HT-29 (cell line): ENCODE results near the gene DCTD. TPM values are rescaled to one million over a fixed set of nuclear protein-coding genes. Genes with fewer than 3 reads are reported as not detected.

ENCODE experiments used
- DNase-seq: peaks from one replicate; pipeline ENCODE4 v3.0.0-alpha.2; 2015; ENCODE audit warnings: low spot score
- total RNA-seq: library from RNA; depleted of rRNA; stranded (reverse); fragments of >200 nt; shearing (Covaris generic); gene quantifications from 2 replicates; pipeline ENCODE4 v1.2.3, GENCODE V29; 2014

DCTD gene
- total RNA-seq, 1 experiment from 2014 or later = 55.1 TPM

- no peak for DNase-seq
Measured at GRCh38 chr4:182873726-182874125, 43.5 kb downstream of the DCTD start.

- no peak for DNase-seq
Measured at GRCh38 chr4:182873289-182873688, 43.9 kb downstream of the DCTD start.

GRCh38 chr4:182872886-182873285 lies 44.3 kb downstream of the DCTD start:
- no peak for DNase-seq

- no peak for DNase-seq
Measured at GRCh38 chr4:182871616-182872015, 45.6 kb downstream of the DCTD start.

GRCh38 chr4:182869697-182870096 lies 47.5 kb downstream of the DCTD start:
- no peak for DNase-seq

- no peak for DNase-seq
Measured at GRCh38 chr4:182866746-182867145, 50.4 kb downstream of the DCTD start.

GRCh38 chr4:182863501-182863900 lies 53.7 kb downstream of the DCTD start:
- no peak for DNase-seq

GRCh38 chr4:182862921-182863320 lies 54.3 kb downstream of the DCTD start:
- peak; percentile 4 for DNase-seq

- DNase-seq = no peak
Measured at GRCh38 chr4:182862141-182862875, 54.9 kb downstream of the DCTD start.

- no peak for DNase-seq
Measured at GRCh38 chr4:182861346-182861745, 55.8 kb downstream of the DCTD start.

- no peak for DNase-seq
Measured at GRCh38 chr4:182859730-182860129, 57.5 kb downstream of the DCTD start.

- DNase-seq = no peak
Measured at GRCh38 chr4:182858711-182859110, 58.5 kb downstream of the DCTD start.

- DNase-seq = no peak
Measured at GRCh38 chr4:182856862-182857261, 60.3 kb downstream of the DCTD start.

GRCh38 chr4:182855877-182856276 lies 61.3 kb downstream of the DCTD start:
- no peak for DNase-seq

- DNase-seq = no peak
Measured at GRCh38 chr4:182855312-182855711, 61.9 kb downstream of the DCTD start.

GRCh38 chr4:182854466-182854865 lies 62.7 kb downstream of the DCTD start:
- DNase-seq = no peak

- no peak for DNase-seq
Measured at GRCh38 chr4:182853731-182854330, 63.4 kb downstream of the DCTD start.

- no peak for DNase-seq
Measured at GRCh38 chr4:182848685-182849084, 68.5 kb downstream of the DCTD start.

GRCh38 chr4:182847576-182848450 lies 69.4 kb downstream of the DCTD start:
- DNase-seq = no peak

- no peak for DNase-seq
Measured at GRCh38 chr4:182846036-182846435, 71.2 kb downstream of the DCTD start.

GRCh38 chr4:182845618-182846017 lies 71.6 kb downstream of the DCTD start:
- DNase-seq = no peak

- DNase-seq = no peak
Measured at GRCh38 chr4:182843808-182844325, 73.3 kb downstream of the DCTD start.
